GM21526 (cell line): ENCODE data around the gene HES2.
"Not testable (repeated sequence)": the region's sequence is repeated elsewhere in the genome, so short reads cannot be mapped to it uniquely, and the experiment has no call there.

ENCODE experiments used
- ATAC-seq: cut with Tn5 transposase; IDR thresholded peaks from one replicate; pipeline ENCODE4 v1.9.1; 2021; ENCODE audit warnings: moderate library complexity; ENCODE audit not compliant: unreplicated experiment, low FRiP score

Gene HES2

DNA sequence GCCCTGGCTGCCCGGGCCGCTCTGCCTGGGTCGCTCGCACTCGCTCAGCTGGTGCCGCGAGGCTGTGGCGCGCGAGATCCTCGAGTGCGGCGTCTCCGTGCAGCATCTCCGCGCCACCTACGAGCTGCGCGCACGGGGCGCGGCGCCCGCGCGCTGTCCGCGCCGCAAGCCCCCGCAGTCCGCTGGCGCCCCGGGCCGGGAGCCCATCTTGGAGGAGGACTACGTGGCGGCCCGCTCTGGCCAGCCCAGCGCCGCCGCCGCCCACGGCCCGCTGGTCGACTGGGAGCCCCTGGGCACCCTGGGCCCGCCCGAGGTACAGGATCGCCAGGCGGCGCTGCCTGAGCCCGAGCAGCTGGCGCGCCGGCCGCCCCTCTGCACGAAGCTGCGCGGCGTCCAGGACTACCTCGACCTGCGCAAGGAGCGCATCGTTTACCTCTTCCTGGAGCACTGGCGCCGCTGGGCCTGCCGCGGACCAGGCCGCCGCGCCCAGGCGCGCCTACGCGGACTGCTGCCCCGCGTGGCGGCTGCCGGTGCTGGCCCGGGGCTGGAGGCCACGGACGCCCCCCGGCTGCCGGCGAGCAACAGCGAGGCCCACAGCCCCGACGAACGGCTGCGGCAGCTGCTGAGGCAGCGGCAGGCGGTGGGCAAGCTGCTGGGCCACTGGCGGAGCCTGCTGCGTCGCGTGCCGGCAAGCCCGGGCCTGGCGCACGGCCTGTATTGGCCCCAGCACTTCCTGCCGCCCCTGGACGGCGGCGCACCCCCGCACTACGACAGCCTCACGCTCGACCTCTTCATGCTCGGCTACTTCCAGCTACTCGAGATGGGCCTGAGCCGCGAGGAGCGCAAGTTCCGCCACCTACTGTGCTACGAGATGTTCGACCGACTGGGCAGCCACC lies 35.4 kb upstream of the HES2 start:
- ATAC-seq: no peak

DNA sequence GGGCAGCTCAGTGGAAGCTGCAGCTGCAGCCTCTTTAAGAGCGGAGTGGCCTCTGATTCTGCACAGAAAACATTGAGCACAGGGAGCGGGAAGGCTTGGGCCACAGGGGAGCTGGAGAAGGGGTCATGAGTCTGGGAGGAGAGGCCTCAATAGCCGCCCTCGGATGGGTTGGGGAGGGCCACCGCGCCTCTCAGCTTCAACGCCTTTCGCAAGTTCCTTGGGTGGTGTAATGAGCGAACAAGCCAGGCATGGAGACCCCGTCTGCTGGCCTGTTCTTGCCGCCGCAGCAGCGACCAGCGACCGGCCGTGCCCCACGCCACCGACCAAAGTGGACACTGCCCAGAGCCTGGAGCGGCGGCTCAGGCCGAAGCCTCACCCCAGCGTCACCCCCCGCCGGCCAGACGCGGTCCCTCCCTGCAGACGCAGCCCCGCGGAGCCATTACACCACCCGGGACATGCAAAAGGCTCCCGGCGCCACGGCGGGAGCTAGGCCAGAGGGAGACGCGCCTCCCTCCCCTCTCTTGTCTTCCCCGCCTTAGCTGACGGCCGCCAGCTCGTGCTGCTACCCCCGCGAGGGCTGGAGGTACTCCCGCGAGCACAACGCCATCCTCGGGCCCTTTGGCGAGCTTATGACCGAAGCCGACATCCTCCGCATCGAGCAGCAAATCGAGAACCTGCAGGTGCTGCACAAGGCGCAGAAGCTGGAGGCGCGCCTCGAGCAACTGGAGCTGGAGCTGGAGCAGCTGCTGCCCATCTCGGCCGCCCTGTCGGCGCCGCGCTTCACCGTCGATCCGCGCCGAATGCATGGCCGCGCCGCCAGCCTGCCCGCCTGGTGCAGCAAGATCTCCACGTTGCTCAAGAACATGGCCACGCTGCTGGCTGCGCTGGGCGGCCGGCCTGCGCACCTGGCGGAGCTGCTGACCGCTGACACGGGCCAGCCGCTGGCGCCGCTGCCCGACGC lies 34.5 kb upstream of the HES2 start:
- not testable (repeated sequence) for ATAC-seq

DNA sequence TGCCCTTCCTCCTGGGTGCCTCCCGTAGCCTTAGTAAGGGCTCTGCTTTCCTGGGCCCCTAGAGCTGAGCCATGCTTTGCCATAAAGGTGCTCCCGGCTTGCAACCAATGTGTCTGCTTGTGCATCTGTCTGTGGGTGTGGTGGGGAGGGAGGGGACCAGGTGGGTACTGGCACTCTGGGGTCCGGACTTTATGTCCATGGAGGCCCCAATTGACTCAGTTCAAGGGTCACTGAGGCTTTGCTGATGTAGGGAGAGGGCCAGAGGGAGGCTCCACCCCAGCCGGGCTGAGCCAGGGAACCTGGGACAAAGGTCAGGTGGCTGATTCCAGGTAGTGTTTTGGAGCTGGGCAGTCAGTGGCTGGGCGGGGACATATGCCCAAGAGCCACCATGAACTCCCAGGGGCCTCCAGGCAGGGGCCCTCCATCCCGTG lies 31.2 kb upstream of the HES2 start:
- no peak for ATAC-seq

DNA sequence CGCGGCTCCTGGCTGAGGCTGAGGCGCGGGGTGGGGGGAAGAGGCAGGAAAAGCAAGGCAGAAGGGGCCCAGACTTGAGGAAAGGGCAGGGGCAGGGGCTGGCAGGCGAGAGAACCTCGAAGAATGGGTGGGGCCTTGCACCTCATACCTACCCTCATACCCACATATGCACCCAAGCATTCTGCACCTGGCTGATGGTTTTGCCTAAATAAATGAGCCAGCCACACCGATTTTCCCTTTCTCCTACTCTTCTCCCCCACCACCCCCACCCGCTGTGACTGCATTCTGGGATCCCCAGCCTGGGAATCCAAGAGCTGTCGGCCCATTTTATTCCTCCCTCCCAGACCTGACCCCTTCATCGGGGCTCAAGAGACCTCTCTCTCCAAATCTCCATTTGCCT lies 30.8 kb upstream of the HES2 start:
- ATAC-seq: not testable (repeated sequence)

DNA sequence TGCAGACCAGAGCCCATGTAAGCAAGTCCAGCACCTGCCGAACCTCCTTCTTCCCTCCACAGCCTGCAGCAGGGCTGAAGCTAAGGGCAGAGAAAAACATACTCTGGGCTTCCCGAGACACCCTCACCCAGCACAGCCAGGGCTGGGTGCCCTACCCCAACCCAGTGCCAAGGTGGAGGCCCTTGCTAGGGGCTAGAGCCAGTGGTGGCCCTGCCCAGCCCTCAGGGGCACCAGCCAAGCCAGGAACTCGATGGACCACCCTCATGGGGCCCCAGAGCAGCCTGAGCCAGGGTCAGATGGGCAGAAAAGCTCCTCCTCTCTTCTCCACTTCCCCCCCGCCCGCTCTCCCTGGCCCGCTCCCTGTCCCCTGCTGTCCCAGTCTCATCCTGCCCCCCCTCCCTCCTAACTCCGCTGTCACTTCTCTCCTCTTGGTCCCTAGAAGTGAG lies 30.3 kb upstream of the HES2 start:
- ATAC-seq: no peak

DNA sequence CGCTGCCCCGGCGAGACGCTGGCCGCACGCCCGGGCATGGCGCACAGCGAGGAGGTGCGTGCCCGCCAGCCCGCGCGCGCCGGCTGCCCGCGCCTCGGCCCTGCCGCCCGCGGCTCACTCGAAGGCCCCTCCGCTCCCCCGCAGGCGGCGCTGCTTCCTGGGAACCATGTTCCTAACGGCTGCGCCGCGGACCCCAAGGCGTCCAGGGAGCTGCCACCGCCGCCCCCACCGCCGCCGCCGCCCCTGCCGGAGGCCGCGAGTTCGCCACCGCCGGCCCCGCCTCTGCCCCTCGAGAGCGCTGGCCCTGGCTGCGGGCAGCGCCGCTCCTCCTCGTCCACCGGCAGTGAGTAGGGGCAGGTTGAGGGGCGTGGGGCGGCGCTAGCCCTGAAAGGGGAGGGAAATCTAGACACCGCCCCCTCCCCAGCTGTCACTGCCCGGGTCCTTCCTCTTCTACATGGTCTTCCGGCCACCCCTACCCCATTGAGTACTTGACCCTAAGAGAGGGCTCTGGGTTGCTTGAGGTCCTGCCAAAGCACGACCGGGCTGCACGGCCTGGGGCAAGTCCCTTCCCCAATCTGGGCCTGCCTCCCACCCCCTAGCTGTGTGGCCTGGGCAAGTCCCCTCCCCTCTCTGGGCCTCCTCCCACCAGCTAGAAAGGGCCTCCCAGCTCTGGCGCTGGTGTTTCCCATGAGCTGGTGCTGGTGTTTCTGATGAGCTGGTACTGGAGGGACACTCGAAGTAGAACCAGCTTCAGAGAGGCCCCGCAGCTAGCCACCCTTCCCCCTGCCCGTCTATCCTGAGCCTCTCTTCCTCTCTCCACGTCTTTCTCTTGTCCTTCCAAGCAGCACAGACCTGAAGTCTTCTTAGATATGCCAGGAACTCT lies 29.3 kb upstream of the HES2 start:
- no peak for ATAC-seq

DNA sequence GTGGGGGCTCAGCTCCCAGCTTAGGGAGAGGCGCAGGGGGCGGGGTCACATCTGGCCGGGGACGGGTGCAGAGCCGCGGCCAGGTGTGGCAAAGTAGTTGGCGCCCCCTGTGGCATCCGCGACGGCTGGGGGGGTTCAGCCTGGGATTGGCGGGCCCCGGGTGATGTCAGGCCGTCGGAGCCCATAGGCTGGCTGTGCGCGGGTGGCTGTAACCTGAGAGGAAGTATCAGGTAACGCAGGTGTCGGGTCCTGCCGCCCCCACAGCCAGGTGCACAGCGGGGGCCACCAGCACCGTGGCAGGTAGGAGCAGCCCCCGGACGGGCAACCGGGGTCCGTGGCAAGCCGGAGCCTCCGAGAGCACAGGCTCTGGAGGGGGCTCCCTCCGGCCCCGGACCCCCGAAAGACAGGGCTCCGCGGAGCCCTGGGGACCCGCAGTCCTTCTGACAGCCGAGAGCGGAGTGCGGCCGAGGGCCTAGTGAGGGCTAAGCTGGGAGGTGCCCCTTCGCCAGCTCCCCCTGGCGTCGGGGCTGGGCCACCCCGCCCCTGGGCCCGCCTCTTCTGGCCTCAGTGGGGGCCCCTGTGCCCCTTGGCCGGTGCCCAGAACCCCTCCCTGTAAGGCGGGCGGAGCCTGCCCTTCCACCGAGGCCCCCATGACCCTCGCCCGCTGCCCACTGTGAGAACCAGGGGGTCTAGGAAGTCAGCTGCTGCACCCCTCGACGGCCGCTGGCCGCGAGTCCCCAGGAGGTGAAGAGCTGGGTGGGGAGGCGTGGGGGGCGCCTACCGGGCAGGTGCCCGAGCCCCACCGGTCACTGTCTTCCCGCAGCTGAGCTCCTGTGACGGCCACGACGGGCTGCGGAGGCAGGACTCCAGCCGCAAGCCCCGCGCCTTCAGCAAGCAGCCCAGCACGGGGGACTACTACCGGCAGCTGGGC lies 28.4 kb upstream of the HES2 start:
- no peak for ATAC-seq

DNA sequence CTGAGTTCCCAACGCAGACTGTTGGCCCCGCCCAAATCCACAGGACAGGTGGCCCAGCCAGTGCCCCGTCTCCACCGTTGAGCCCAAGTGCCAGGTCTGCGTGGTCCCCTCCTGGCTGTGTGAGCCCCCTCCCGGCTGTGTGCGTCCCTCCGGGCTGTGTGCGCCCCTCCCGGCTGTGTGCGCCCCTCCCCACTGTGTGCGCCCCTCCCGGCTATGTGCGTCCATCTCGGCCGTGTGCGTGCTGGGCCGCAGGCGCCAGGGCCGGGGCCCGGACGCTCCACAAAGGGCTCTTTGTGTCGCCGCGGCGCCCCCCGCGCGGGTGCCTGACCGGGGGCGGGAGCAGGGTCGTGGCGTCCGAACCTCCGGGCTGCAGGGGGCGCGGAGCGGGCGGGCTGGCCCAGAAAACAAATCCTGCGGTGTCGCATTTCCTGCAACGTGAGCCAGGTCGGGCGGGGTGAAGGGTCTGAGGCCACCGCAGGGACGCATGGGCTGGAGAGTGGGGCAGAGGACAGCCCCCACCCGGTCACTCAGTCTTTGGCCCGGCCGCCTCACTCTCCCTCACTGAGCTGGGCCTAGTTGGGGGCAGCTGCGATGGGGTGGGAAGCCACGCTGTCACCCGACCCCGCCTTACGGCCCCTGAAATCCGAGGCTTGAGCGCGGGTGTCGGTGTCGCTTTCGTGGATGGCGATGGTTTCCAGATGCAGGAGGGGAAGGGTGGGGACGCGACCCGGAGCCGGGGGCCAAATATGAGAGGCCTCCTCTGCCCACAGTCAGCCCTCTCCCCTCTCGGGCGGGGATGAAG lies 27.5 kb upstream of the HES2 start:
- no peak for ATAC-seq

DNA sequence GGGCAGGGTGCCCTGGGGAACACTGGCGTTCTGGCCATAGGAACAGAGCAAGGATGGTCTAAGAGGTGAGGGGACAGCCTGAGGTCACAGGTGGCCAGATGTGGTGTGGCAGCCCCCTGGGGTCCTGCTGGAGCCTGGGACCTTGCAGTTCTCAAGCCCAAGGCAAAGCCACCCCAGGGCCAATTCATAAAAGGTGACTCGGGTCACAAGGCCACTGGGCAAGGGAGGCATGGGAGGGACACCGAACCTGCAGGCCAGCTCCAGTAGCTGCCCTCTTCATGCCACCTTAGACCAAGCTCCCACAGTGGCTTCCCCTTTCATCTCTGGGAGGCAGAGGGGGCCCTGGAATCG lies 26.9 kb upstream of the HES2 start:
- ATAC-seq: no peak

DNA sequence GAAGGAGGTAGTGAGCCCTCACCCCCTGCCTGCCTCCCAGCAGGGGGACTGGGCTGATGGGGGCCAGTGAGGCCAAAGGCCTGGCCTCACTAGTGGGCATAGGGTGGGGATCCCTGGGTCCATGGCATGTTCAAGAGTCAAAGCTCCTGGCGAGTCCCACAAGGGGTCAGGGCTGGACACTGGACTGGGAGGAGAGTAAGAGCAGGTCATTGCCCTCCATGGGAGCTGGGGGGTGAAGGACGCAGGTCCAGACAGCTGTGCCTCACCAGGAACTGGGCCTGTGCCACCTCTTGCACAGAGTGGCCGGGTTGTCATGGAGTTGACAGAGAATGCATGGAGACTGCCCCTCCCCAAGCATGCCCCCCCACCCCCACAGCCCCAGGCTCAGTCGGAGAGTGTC lies 26.2 kb upstream of the HES2 start:
- ATAC-seq: not testable (repeated sequence)

DNA sequence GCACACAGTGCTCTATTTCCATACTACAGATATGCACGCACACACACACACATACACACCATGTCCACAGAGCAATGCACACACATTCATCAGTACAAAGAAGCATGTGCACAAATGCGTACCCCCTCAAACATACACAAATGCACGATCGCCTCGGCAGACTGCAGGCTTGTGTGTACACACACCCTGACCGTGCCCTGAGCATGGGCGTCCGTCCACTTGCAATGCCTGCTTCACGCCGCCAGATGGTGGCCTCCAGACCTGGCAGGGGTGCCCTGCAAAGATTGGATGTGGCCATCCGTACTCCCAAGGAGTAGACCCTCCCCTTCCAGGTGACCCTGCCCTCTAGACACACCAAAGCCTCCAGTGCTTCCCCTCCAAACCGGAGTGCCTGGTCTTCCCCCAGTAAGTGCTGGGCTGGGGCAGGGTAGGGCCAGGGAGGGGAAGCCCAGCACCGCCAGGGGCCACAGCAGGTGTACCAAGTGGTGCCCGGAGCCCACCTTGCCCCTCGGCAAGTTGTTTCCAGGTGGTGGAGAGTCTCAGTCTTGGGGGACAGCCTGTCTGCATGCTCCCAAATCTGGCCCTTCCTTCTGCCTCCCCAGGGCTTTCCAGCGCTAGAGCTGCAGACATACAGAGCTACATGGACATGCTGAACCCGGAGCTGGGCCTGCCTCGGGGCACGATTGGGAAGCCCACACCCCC lies 25.5 kb upstream of the HES2 start:
- no peak for ATAC-seq

DNA sequence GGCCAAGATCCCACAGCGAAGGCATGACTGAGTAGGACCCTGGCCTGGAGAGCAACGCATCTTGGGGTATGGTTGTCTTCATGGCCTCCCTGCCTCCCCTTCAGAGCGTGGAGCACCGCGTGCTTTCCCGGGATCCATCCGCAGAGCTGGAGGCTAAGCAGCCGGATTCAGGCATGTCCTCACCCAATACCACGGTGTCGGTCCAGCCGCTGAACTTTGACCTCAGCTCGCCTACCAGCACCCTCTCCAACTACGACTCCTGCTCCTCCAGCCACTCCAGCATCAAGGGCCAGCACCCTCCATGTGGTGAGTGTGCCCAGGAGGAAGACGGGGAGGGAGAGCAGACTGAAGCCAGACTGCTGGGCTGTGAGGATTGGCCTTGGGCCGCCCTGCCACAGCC lies 24.7 kb upstream of the HES2 start:
- no peak for ATAC-seq

DNA sequence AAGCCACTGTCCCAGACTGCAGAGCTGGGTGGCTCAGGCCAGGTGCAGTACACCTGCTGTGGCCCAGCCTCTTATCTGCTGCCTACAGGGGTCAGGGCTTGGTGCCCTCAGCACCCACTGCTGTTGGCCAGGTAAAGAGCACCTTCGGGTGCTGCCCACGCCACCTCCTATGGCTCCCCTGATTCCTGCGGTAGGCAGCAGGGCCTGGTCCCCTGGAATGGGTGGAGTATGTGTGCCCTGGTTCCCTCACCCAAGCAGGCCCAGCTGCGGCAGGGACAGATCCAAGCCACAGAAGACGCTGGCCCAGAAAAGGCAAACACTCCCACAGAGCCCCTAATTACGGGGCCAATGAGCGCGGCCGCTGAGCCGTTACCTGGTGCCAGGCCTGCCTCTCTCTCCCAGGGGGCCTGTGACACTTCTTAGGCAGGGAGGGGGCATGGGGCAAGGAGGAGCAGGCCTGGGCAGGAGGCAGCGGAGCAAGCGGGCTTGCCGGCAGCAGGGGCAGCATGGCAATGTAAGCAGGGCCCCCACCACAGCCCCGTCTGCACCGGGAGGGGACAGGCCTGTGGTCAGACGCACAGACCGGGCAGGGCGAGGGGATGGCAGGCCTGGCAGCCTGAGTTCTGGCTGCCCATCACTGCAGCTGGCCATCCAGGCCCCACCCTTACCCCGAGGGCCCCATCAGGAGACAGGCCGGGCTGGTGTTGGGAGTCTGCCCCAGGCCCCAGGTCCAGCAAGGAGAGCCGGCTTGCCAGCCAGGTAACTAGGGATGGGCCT lies 23.8 kb upstream of the HES2 start:
- ATAC-seq: no peak

DNA sequence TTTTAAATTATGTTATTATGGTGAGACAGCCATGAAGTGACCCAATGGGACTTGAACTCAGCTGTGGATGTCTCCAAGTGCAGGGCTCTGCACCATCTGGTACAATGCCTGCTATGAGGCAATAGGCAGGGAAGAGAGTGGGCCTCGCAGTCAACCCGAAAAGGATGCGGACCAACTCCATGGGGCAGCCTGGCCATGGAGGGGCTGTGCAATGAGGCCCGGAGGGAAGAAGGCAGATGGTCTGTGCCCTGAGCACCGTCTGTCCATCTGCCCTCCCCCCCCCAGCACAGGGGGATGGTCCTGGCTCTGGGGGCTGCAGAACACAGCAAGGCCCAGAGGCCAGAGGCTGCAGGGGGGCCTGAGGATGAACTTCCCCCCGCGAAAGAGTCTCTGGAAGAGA lies 21.9 kb upstream of the HES2 start:
- no peak for ATAC-seq

DNA sequence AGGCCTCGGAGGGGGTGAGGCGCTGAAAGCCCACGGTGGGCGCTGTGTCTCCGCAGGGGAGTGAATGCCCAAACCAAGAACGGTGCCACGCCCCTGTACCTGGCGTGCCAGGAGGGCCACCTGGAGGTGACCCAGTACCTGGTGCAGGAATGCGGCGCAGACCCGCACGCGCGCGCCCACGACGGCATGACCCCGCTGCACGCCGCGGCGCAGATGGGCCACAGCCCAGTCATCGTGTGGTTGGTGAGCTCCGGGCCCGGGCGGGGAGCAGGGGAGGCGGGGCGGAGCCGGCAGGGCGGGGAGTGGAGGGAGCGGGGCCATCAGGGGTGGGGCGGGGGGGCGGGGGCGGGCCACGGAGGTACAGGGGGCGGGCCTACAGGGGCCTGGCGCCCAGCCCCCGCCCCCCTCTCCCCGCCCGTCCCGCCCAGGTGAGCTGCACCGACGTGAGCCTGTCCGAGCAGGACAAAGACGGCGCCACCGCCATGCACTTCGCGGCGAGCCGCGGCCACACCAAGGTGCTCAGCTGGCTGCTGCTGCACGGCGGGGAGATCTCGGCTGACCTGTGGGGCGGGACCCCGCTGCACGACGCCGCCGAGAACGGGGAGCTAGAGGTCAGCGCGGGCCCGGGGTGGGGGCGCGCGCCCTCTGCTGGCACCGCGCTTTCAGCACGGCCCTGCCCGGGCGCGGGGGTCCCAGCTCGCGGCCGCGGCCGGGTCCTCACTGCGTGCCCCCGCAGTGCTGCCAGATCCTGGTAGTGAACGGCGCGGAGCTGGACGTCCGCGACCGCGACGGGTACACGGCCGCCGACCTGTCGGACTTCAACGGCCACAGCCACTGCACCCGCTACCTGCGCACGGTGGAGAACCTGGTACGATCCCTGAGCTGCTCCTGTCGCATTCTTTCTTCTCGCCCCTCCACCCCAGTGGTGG lies 20.7 kb upstream of the HES2 start:
- ATAC-seq: no peak

DNA sequence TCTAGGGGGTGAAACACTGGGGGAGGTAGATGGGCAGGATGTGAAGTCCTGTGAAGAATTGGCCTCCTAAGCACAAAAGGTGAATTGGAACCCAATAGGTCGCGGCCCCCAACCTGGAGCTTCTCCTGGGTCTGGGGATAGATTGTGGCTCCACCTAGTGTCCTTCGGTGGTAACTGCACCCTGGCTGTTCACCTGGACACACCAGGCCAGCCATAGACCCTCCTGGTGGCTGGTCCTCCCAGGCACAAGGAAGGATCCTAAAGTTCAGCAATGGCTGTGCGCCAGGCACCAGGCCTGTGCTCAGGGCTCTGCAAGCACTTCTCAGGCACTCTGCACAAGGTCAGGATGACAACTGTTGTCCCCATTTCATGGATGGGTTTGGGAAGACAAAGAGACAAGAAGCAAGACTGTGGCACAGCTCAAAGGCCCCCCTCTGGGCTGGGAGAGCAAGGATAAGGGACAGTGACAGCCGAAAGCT lies 18.4 kb upstream of the HES2 start:
- ATAC-seq: no peak
